Thyroid gland (tissue), 4 donors: ENCODE results near the gene ANKLE1. TPM values are rescaled to one million over a fixed set of nuclear protein-coding genes. Genes with fewer than 3 reads are reported as not detected.

Experiments used
- DNase-seq, 2 donors: peaks; one replicate each; pipeline ENCODE4 v3.0.0-alpha.2; 2019
- H3K27ac ChIP-seq, 3 donors: fragments of 200-600 bp; sonication (generic); 1 replicate in 2 of 3; 2 replicates in 1 of 3; pipeline ENCODE4 v1.5.1; 2016 to 2019; ENCODE audit warnings: mild to moderate bottlenecking in 1 of 3, moderate library complexity in 1 of 3
- H3K27me3 ChIP-seq: fragments of 200-600 bp; sonication (generic); one replicate; pipeline ENCODE4 v1.5.1; 2019
- H3K36me3 ChIP-seq, 2 donors: fragments of 200-600 bp; sonication (generic); one replicate each; pipeline ENCODE4 v1.5.1; 2016 to 2019
- H3K4me1 ChIP-seq, 2 donors: fragments of 200-600 bp; sonication (generic); one replicate each; pipeline ENCODE4 v1.5.1; 2017 to 2019
- H3K4me3 ChIP-seq, 3 donors: fragments of 200-600 bp; sonication (generic); replicated peaks in 1 of 3; 1 replicate in 2 of 3; 2 replicates in 1 of 3; pipeline ENCODE4 v1.5.1; 2016; ENCODE audit warnings: mild to moderate bottlenecking in 1 of 3
- H3K9me3 ChIP-seq: fragments of 200-600 bp; sonication (generic); one replicate; pipeline ENCODE4 v1.5.1; 2017
- CTCF ChIP-seq, 6 experiments: fragments of 200-600 bp in 3 of 6; fragments of 450-650 bp in 3 of 6; sonication (generic) in 3 of 6; IDR thresholded peaks; one replicate each; pipeline ENCODE4 v1.5.1; 2016 to 2019; ENCODE audit warnings: antibody characterized with exemption in 6 of 6, mild to moderate bottlenecking in 2 of 6, inconsistent platforms in 1 of 6, moderate library complexity in 1 of 6
- POLR2A ChIP-seq, 2 donors: fragments of 450-650 bp; IDR thresholded peaks; one replicate each; pipeline ENCODE4 v1.6.1; 2017; ENCODE audit warnings: antibody characterized with exemption in 2 of 2, mild to moderate bottlenecking in 2 of 2, moderate library complexity in 1 of 2
- WGBS, 2 donors: methylation state at CpG; one replicate each; pipeline ENCODE4 v1.1.5; 2017; 5-methylcytosine and 5-hydroxymethylcytosine counted together
- intact Hi-C: fragments of 100-400 bp; cut with DNase I; formaldehyde crosslinking; loops from one replicate; pipeline ENCODE4 v1.15.1; 2023
- total RNA-seq, 4 donors: library from RNA; depleted of rRNA; stranded (reverse); fragments of >200 nt; gene quantifications; one replicate each; pipeline ENCODE4 v1.2.3, GENCODE V29; 2016

The ANKLE1 gene
- total RNA-seq, 4 donors from 2014 or later, result 0.11 to 0.40 (median 0.27) TPM

- H3K36me3 ChIP-seq, result peaks cover 14 to 19% of the 10 kb centered on the region in 2 donors
- 79 to 87% methylated on average over 10 of the region's 11 CpGs for WGBS, 2 donors
- H3K4me1 ChIP-seq, result peaks cover 25 to 27% of the 10 kb centered on the region in 2 donors
- no peak overlapping the region for H3K27ac ChIP-seq
- intact Hi-C loops, result no loop called here
- no peak for DNase-seq
- H3K4me3 ChIP-seq, result no peak overlapping the region
- no peak for TF ChIP-seq CTCF (IDR thresholded peaks at IDR 0.05)
- no peak for TF ChIP-seq POLR2A (IDR thresholded peaks at IDR 0.05)
- H3K9me3 ChIP-seq, result no peaks in the 10 kb centered on the region
- H3K27me3 ChIP-seq, result no peaks in the 10 kb centered on the region
Measured at GRCh38 chr19:17311455-17312188, 29.9 kb downstream of the ANKLE1 start.

- no peaks in the 10 kb centered on the region for H3K27me3 ChIP-seq
- H3K4me1 ChIP-seq, result peaks cover 20 to 22% of the 10 kb centered on the region in 2 donors
- no peak for DNase-seq
- H3K9me3 ChIP-seq, result no peaks in the 10 kb centered on the region
- no peak for TF ChIP-seq POLR2A (IDR thresholded peaks at IDR 0.05)
- H3K4me3 ChIP-seq, result no peak overlapping the region
- H3K36me3 ChIP-seq, result peaks cover 14 to 23% of the 10 kb centered on the region in 2 donors
- intact Hi-C loops, result no loop called here
- H3K27ac ChIP-seq, result no peak overlapping the region
- WGBS, 2 donors, result 87 to 90% methylated on average over 16 to 20 of the region's 20 CpGs
Measured at GRCh38 chr19:17312189-17313113, 30.8 kb downstream of the ANKLE1 start.

- TF ChIP-seq CTCF (IDR thresholded peaks at IDR 0.05) (no peak), POLR2A (IDR thresholded peaks at IDR 0.05) (no peak)
- no peak overlapping the region for H3K4me3 ChIP-seq
- H3K4me1 ChIP-seq, result peaks cover 20 to 22% of the 10 kb centered on the region in 2 donors
- H3K9me3 ChIP-seq, result no peaks in the 10 kb centered on the region
- no peak for DNase-seq
- peaks cover 14 to 26% of the 10 kb centered on the region in 2 donors for H3K36me3 ChIP-seq
- intact Hi-C loops, result no loop called here
- H3K27me3 ChIP-seq, result no peaks in the 10 kb centered on the region
- H3K27ac ChIP-seq, result no peak overlapping the region
- 91 to 96% methylated on average over 18 to 19 of the region's 19 CpGs for WGBS, 2 donors
Measured at GRCh38 chr19:17314007-17314593, 32.4 kb downstream of the ANKLE1 start.

GRCh38 chr19:17318966-17319365 is 37.3 kb downstream of the ANKLE1 start:
- Histone ChIP-seq H3K4me1 (no peaks in the 10 kb centered on the region), H3K27ac (no peak overlapping the region), H3K36me3 (peaks cover 29 to 50% of the 10 kb centered on the region in 2 donors), H3K4me3 (no peak overlapping the region), H3K27me3 (no peaks in the 10 kb centered on the region), H3K9me3 (no peaks in the 10 kb centered on the region)
- DNase-seq, result no peak
- intact Hi-C loops, result no loop called here
- TF ChIP-seq CTCF (IDR thresholded peaks at IDR 0.05) (no peak), POLR2A (IDR thresholded peaks at IDR 0.05) (no peak)
- 79 to 91% methylated on average over 5 of the region's 6 CpGs for WGBS, 2 donors

GRCh38 chr19:17319473-17320238 is 38.0 kb downstream of the ANKLE1 start:
- peaks cover 23 to 44% of the 10 kb centered on the region in 2 donors for H3K36me3 ChIP-seq
- 90 to 92% methylated on average over 40 of the region's 40 CpGs for WGBS, 2 donors
- no peaks in the 10 kb centered on the region for H3K27me3 ChIP-seq
- no peak overlapping the region for H3K27ac ChIP-seq
- H3K4me1 ChIP-seq, result no peaks in the 10 kb centered on the region
- intact Hi-C loops, result no loop called here
- TF ChIP-seq CTCF (IDR thresholded peaks at IDR 0.05) (no peak), POLR2A (IDR thresholded peaks at IDR 0.05) (no peak)
- H3K4me3 ChIP-seq, result no peak overlapping the region
- no peak for DNase-seq
- no peaks in the 10 kb centered on the region for H3K9me3 ChIP-seq
